Esophagus muscularis mucosa (tissue), 3 donors: ENCODE measurements around the gene ECE2.

Experiments
- CTCF ChIP-seq, 3 experiments: fragments of 200-600 bp in 2 of 3; fragments of 450-650 bp in 1 of 3; sonication (generic) in 2 of 3; IDR thresholded peaks; one replicate each; pipeline ENCODE4 v1.5.1; 2017 to 2019; ENCODE audit warnings: antibody characterized with exemption in 3 of 3, mild to moderate bottlenecking in 2 of 3, moderate library complexity in 1 of 3
- POLR2A ChIP-seq: fragments of 450-650 bp; IDR thresholded peaks from one replicate; pipeline ENCODE4 v1.6.1; 2017; ENCODE audit warnings: antibody characterized with exemption, moderate library complexity, mild to moderate bottlenecking, low read depth

GRCh38 chr3:184335291-184335660 is 59.5 kb downstream of the ECE2 start:
- TF ChIP-seq CTCF (IDR thresholded peaks at IDR 0.05) (no peak), POLR2A (no peak)
